ENCODE measurements around the gene MTUS2. TPM values are rescaled to one million over a fixed set of nuclear protein-coding genes. Genes with fewer than 3 reads are reported as not detected.

MTUS2 gene
- polyA plus RNA-seq, 2 of the 4 experiments (the other 2 are of a cell fraction), result not detected

- H3K4me1 ChIP-seq, result no peaks in the 10 kb centered on the region
- 9% methylated on average over 6 of the region's 6 CpGs for WGBS (ENCODE audit: missing lambda C conversion rate)
- no peak overlapping the region for H3K4me2 ChIP-seq
- ChIA-PET CTCF (no interaction called here), POLR2A (no interaction called here)
- ATAC-seq (no peak), DNase-seq (ENCODE audit: low read depth in 1 of 2, low spot score in 1 of 2) (no peak), FAIRE-seq (no peak)
- TF ChIP-seq PBX3 (IDR thresholded peaks at IDR 0.05) (no peak), REST (IDR thresholded peaks at IDR 0.05) (no peak), MAFK (IDR thresholded peaks at IDR 0.05; ENCODE audit: partially characterized antibody) (no peak), HES2 (IDR thresholded peaks at IDR 0.05) (no peak), JUNB (IDR thresholded peaks at IDR 0.05) (no peak), KDM5A (IDR thresholded peaks at IDR 0.05) (no peak), HOXA7 (CRISPR knock-in tag; IDR thresholded peaks at IDR 0.05) (no peak), EHF (CRISPR knock-in tag; IDR thresholded peaks at IDR 0.05) (no peak)
- no peak overlapping the region for H3K4me3 ChIP-seq
- no peak overlapping the region for H3K27ac ChIP-seq
- no peaks in the 10 kb centered on the region for H3K9me3 ChIP-seq
These were observed 69.1 kb downstream of the MTUS2 start for GRCh38 chr13:28889086-28889732.

DNA sequence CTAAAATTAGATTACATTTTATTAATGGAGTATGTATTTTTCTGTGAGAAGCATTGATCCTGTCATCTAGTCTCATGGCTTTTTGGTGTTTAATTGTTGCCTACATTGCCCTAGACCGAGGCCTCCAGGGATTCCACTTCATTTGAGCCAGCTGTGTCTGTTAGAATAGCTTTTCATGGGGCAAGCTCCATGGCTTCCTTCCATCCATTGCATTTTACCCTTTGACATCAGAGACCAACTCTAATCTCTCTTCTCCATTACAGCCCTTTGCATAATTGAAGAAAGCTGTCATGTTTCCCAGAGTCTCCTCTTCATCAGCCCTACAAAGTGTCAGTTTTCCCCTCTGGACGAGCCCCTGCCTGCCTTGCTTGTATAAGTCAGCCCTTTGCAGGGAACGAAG is 70.6 kb downstream of the MTUS2 start:
- no peak for DNase-seq (ENCODE audit: low read depth in 1 of 2, low spot score in 1 of 2)
- ChIA-PET POLR2A (no interaction called here), CTCF (no interaction called here)
- H3K4me3 ChIP-seq, result no peak overlapping the region
- TF ChIP-seq E2F6 (IDR thresholded peaks at IDR 0.05; ENCODE audit: borderline replicate concordance, low read depth) (no peak), ZSCAN20 (CRISPR knock-in tag; IDR thresholded peaks at IDR 0.05) (no peak), BHLHE40 (IDR thresholded peaks at IDR 0.05; ENCODE audit: low read depth, low read length) (no peak)
- TF ChIP-seq, protein P1, sequence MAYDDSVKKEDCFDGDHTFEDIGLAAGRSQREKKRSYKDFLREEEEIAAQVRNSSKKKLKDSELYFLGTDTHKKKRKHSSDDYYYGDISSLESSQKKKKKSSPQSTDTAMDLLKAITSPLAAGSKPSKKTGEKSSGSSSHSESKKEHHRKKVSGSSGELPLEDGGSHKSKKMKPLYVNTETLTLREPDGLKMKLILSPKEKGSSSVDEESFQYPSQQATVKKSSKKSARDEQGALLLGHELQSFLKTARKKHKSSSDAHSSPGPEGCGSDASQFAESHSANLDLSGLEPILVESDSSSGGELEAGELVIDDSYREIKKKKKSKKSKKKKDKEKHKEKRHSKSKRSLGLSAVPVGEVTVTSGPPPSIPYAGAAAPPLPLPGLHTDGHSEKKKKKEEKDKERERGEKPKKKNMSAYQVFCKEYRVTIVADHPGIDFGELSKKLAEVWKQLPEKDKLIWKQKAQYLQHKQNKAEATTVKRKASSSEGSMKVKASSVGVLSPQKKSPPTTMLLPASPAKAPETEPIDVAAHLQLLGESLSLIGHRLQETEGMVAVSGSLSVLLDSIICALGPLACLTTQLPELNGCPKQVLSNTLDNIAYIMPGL (CRISPR knock-in tag; IDR thresholded peaks at IDR 0.05; ENCODE audit: borderline replicate concordance), result no peak
- H3K4me2 ChIP-seq, result no peak overlapping the region
- no peak for ATAC-seq
- H3K4me1 ChIP-seq, result no peaks in the 10 kb centered on the region
- H3K9me3 ChIP-seq, result no peaks in the 10 kb centered on the region
- WGBS (ENCODE audit: missing lambda C conversion rate), result 12% methylated on average over 3 of the region's 3 CpGs
- no peak for FAIRE-seq
- no peak overlapping the region for H3K27ac ChIP-seq

GRCh38 chr13:28918030-28918429 is 97.9 kb downstream of the MTUS2 start:
- ChIA-PET CTCF (interaction anchor here (0.7 kb wide), 1 partner anchor 44 kb away, joined by 3 read pairs; no protein-coding TSS in a partner anchor), POLR2A (no interaction called here)
- no peaks in the 10 kb centered on the region for H3K9me3 ChIP-seq
- FAIRE-seq, result no peak
- DNase-seq (ENCODE audit: low read depth in 1 of 2, low spot score in 1 of 2), result no peak
- ATAC-seq, result no peak
- no peak overlapping the region for H3K4me2 ChIP-seq
- H3K4me1 ChIP-seq, result no peaks in the 10 kb centered on the region
- H3K27ac ChIP-seq, result no peak overlapping the region
- 0% methylated on average over 2 of the region's 2 CpGs for WGBS (ENCODE audit: missing lambda C conversion rate)
- TF ChIP-seq REST (IDR thresholded peaks at IDR 0.05), result peak; percentile 53; the same call in 1 of the 2 replicates
- no peak for TF ChIP-seq TP53 (CRISPR knock-in tag; IDR thresholded peaks at IDR 0.05)
- no peak overlapping the region for H3K4me3 ChIP-seq
